Kidney epithelial cell (primary cell): ENCODE data around the gene GUCY1A2. TPM values are rescaled to one million over a fixed set of nuclear protein-coding genes. Genes with fewer than 3 reads are reported as not detected.

Source experiments
- DNase-seq: peaks from one replicate; pipeline ENCODE4 v3.0.0-alpha.2; 2010; ENCODE audit warnings: low read depth
- H3K27me3 ChIP-seq: 2 replicates; pipeline ENCODE4 v1.6.0; 2011; ENCODE audit warnings: low read length; ENCODE audit not compliant: control insufficient read depth, insufficient read depth
- H3K36me3 ChIP-seq: 2 replicates; pipeline ENCODE4 v1.5.1; 2011; ENCODE audit warnings: low read length; ENCODE audit not compliant: control insufficient read depth, insufficient read depth
- H3K4me3 ChIP-seq: 2 replicates; pipeline ENCODE4 v1.5.1; 2011; ENCODE audit warnings: low read depth, mild to moderate bottlenecking, control low read depth, low read length
- CTCF ChIP-seq: IDR thresholded peaks from 2 replicates; pipeline ENCODE4 v1.5.1; 2011; ENCODE audit warnings: mild to moderate bottlenecking, moderate library complexity, low read length, control low read depth, inconsistent platforms; ENCODE audit not compliant: insufficient read depth, poor library complexity, severe bottlenecking
- total RNA-seq: library from RNA; depleted of rRNA; stranded (reverse); fragments of >200 nt; gene quantifications from 2 replicates; pipeline ENCODE4 v1.2.3, GENCODE V29; 2015

Gene GUCY1A2
- total RNA-seq, 1 donor from 2014 or later, result 2.0 TPM

DNA sequence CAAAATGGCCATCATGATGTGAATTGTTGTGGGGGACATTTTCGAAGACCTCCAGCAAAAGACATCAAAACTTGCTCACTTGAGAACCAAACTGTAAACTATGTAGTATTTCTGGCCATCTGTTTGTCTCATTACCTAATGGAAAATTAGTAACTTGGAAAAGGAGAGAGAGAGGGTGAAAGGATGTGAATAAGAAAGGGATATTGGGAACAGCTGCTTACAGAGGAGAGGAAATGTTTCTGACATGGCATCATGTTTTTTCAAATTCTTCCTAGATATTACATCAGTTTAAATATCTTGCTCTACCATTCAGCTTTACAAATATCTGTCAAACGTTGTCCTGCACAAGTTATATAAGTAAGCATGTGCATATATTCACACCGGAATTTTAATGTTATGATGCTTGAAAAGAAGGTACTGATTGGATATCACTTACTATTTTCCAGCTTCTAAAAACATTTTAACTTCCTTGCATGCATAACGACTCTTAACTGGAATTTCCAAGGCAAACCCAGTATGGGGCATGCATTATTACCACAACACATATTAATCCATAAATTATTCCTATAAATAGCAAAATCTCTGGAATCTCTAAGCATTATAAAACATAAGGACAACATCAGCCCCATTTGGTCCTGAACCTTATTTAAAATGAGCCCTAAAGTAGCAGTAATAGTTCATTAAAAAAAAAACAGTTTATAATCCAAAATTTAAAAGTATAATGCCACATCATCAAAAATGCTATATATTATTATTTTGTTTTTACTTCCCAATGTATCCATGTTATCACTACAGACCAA is 20.0 kb downstream of the GUCY1A2 start:
- no peak overlapping the region for H3K4me3 ChIP-seq
- no peaks in the 10 kb centered on the region for H3K36me3 ChIP-seq
- TF ChIP-seq CTCF, result no peak
- H3K27me3 ChIP-seq, result no peaks in the 10 kb centered on the region
- no peak for DNase-seq

GRCh38 chr11:106997227-106997626 is 21.0 kb downstream of the GUCY1A2 start:
- H3K27me3 ChIP-seq, result no peaks in the 10 kb centered on the region
- no peak overlapping the region for H3K4me3 ChIP-seq
- no peak for TF ChIP-seq CTCF
- no peaks in the 10 kb centered on the region for H3K36me3 ChIP-seq
- DNase-seq, result no peak

- Histone ChIP-seq H3K4me3 (no peak overlapping the region), H3K27me3 (no peaks in the 10 kb centered on the region), H3K36me3 (no peaks in the 10 kb centered on the region)
- TF ChIP-seq CTCF, result no peak
- DNase-seq, result no peak
Observed at GRCh38 chr11:106996691-106997090, 21.6 kb downstream of the GUCY1A2 start.

- Histone ChIP-seq H3K4me3 (no peak overlapping the region), H3K27me3 (no peaks in the 10 kb centered on the region), H3K36me3 (no peaks in the 10 kb centered on the region)
- no peak for TF ChIP-seq CTCF
- no peak for DNase-seq
Observed at GRCh38 chr11:106990331-106990730, 27.9 kb downstream of the GUCY1A2 start.

DNA sequence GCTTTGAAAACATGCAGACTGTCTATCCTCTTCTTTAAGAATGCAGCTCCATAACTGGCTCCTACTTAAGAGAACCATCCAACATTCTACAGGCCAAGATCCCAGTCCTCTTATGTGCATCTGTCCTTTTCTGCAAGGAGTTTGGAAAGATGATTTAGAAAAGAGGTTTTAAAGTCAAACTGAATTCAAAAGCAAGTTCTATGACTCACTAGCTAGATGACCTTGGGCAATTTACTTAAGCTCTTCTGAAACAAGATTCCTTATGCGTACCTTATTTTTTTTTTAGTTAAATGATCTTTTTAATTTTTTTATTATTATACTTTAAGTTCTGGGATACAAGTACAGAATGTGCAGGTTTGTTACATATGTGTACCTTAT is 29.2 kb downstream of the GUCY1A2 start:
- no peaks in the 10 kb centered on the region for H3K36me3 ChIP-seq
- no peak for DNase-seq
- no peak for TF ChIP-seq CTCF
- no peaks in the 10 kb centered on the region for H3K27me3 ChIP-seq
- no peak overlapping the region for H3K4me3 ChIP-seq
